Neural progenitor cell (in vitro differentiated cells): ENCODE data around the gene WDR36. TPM values are rescaled to one million over a fixed set of nuclear protein-coding genes. Genes with fewer than 3 reads are reported as not detected.

Source experiments
- DNase-seq: peaks from one replicate; pipeline ENCODE4 v3.0.0-alpha.2; 2016; ENCODE audit warnings: low spot score
- H2AFZ ChIP-seq: fragments of 200-600 bp; sonication (generic); replicated peaks from 2 replicates; pipeline ENCODE4 v1.6.1; 2016; ENCODE audit warnings: antibody characterized with exemption
- H3F3A ChIP-seq: fragments of 200-600 bp; sonication (generic); 2 replicates; pipeline ENCODE4 v1.6.1; 2016; ENCODE audit warnings: antibody characterized with exemption, low read depth
- H3K27ac ChIP-seq: fragments of 200-600 bp; sonication (generic); 2 replicates; pipeline ENCODE4 v1.5.1; 2016; ENCODE audit warnings: mild to moderate bottlenecking
- H3K27me3 ChIP-seq: fragments of 200-600 bp; sonication (generic); 2 replicates; pipeline ENCODE4 v1.6.1; 2016; ENCODE audit warnings: mild to moderate bottlenecking, moderate library complexity
- H3K36me3 ChIP-seq: fragments of 200-600 bp; sonication (generic); 2 replicates; pipeline ENCODE4 v1.5.1; 2016
- H3K4me1 ChIP-seq: fragments of 200-600 bp; sonication (generic); 2 replicates; pipeline ENCODE4 v1.6.1; 2016; ENCODE audit warnings: mixed run types
- H3K4me2 ChIP-seq: fragments of 200-600 bp; sonication (generic); 2 replicates; pipeline ENCODE4 v1.6.1; 2016
- H3K4me3 ChIP-seq: fragments of 200-600 bp; sonication (generic); 2 replicates; pipeline ENCODE4 v1.5.1; 2016
- H3K79me2 ChIP-seq: fragments of 200-600 bp; sonication (generic); 2 replicates; pipeline ENCODE4 v1.6.1; 2016; ENCODE audit warnings: low read depth
- H3K9ac ChIP-seq: fragments of 200-600 bp; sonication (generic); 2 replicates; pipeline ENCODE4 v1.6.1; 2016
- H3K9me3 ChIP-seq: fragments of 200-600 bp; sonication (generic); 2 replicates; pipeline ENCODE4 v1.5.1; 2016; ENCODE audit warnings: low read depth
- H4K20me1 ChIP-seq: fragments of 200-600 bp; sonication (generic); 2 replicates; pipeline ENCODE4 v1.6.1; 2016; ENCODE audit warnings: low read depth
- H3K27ac Mint-ChIP-seq: 3 replicates; pipeline ENCODE4 v1.8.0; 2021; ENCODE audit warnings: mixed read lengths
- H3K27me3 Mint-ChIP-seq: 2 replicates; pipeline ENCODE4 v1.8.0; 2022; ENCODE audit warnings: low read depth, mild to moderate bottlenecking, inconsistent platforms, moderate library complexity, mixed read lengths; ENCODE audit not compliant: insufficient read depth
- H3K36me3 Mint-ChIP-seq: 3 replicates; pipeline ENCODE4 v1.8.0; 2021; ENCODE audit warnings: mixed read lengths
- H3K4me1 Mint-ChIP-seq: 3 replicates; pipeline ENCODE4 v1.8.0; 2021; ENCODE audit warnings: mixed read lengths
- H3K4me3 Mint-ChIP-seq: 3 replicates; pipeline ENCODE4 v1.8.0; 2021; ENCODE audit warnings: mild to moderate bottlenecking, moderate library complexity, mixed read lengths
- H3K9me3 Mint-ChIP-seq: 3 replicates; pipeline ENCODE4 v1.8.0; 2020; ENCODE audit warnings: mixed read lengths
- EZH2 ChIP-seq: fragments of 200-600 bp; sonication (generic); IDR thresholded peaks from 2 replicates; pipeline ENCODE4 v1.6.1; 2017; ENCODE audit warnings: antibody characterized with exemption, mild to moderate bottlenecking, moderate library complexity
- EZH2phosphoT487 ChIP-seq: fragments of 200-600 bp; sonication (generic); IDR thresholded peaks from 2 replicates; pipeline ENCODE4 v1.6.1; 2017; ENCODE audit warnings: antibody characterized with exemption
- total RNA-seq: library from RNA; depleted of rRNA; stranded (reverse); fragments of >200 nt; gene quantifications from 2 replicates; pipeline ENCODE4 v1.2.3, GENCODE V29; 2015; ENCODE audit warnings: low replicate concordance
- TF ChIP-seq, protein P1 (sequence below): fragments of 200-600 bp; sonication (generic); IDR thresholded peaks from 2 replicates; pipeline ENCODE4 v1.5.1; 2017; ENCODE audit warnings: antibody characterized with exemption, mild to moderate bottlenecking

WDR36 gene
- total RNA-seq, 1 donor from 2014 or later, result 60.1 TPM

DNA sequence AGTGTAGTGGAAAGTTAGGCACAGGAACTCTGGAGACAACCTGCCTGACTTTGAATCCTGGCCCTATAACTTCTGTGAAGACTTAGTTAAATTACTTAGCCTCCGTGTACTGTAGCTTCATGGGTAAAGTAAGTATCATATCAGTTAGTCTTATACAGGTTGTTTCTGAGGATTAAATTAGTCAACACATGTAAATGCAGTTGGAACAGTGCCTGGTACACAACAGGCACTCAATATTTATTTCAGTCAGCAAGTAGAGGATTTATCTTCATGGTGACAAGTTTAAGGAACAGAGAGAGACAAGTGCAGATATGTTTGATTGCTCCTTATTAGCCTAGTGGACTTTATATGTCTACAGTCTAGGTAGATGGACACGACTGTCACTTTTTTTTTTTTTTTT, 17.9 kb upstream of the WDR36 start:
- no peak for DNase-seq
- Histone ChIP-seq H4K20me1 (peaks cover 13% of the 10 kb centered on the region), H3K36me3 (no peaks in the 10 kb centered on the region), H3K4me2 (no peak overlapping the region), H3K4me3 (no peak overlapping the region), H3K9ac (no peak overlapping the region), H3K27me3 (peaks cover 76% of the 10 kb centered on the region), H3K27ac (no peak overlapping the region), H3K4me1 (no peaks in the 10 kb centered on the region), H3F3A (peaks cover 4% of the 10 kb centered on the region), H3K79me2 (no peaks in the 10 kb centered on the region), H3K9me3 (no peaks in the 10 kb centered on the region), H2AFZ (no peak overlapping the region)
- TF ChIP-seq, protein P1, sequence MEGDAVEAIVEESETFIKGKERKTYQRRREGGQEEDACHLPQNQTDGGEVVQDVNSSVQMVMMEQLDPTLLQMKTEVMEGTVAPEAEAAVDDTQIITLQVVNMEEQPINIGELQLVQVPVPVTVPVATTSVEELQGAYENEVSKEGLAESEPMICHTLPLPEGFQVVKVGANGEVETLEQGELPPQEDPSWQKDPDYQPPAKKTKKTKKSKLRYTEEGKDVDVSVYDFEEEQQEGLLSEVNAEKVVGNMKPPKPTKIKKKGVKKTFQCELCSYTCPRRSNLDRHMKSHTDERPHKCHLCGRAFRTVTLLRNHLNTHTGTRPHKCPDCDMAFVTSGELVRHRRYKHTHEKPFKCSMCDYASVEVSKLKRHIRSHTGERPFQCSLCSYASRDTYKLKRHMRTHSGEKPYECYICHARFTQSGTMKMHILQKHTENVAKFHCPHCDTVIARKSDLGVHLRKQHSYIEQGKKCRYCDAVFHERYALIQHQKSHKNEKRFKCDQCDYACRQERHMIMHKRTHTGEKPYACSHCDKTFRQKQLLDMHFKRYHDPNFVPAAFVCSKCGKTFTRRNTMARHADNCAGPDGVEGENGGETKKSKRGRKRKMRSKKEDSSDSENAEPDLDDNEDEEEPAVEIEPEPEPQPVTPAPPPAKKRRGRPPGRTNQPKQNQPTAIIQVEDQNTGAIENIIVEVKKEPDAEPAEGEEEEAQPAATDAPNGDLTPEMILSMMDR, result no peak
- H3K4me3 Mint-ChIP-seq, result peak overlapping the region; percentile 91
- H3K27ac Mint-ChIP-seq, result no peak overlapping the region
- peaks cover 10% of the 10 kb centered on the region for H3K4me1 Mint-ChIP-seq
- no peaks in the 10 kb centered on the region for H3K9me3 Mint-ChIP-seq
- H3K27me3 Mint-ChIP-seq, result peaks cover 42% of the 10 kb centered on the region
- H3K36me3 Mint-ChIP-seq, result no peaks in the 10 kb centered on the region

DNA sequence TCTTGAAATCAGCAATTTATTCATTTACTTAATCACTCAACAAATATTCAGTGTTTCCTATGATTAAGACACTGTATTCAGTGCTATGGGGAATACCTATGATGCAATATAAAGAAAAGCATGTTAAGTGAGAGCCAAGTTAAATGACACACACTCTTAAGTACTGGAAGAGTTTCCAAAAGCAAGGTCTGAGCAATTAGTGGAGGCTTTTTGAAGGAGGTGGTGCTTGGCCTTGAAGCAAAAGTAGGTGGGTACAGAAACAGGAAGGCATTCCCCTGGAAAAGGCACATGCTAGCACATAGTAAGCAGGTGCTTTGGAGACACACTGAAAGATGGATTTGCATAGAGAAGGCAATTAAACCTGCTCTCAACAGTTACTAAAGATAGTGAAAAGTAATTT, 16.6 kb upstream of the WDR36 start:
- H3K4me2 ChIP-seq, result no peak overlapping the region
- Mint-ChIP-seq H3K27ac (no peak overlapping the region), H3K4me3 (no peak overlapping the region), H3K36me3 (no peaks in the 10 kb centered on the region), H3K27me3 (peaks cover 30% of the 10 kb centered on the region), H3K9me3 (no peaks in the 10 kb centered on the region), H3K4me1 (peaks cover 10% of the 10 kb centered on the region)
- peaks cover 71% of the 10 kb centered on the region for H3K27me3 ChIP-seq
- H4K20me1 ChIP-seq, result peaks cover 13% of the 10 kb centered on the region
- peaks cover 4% of the 10 kb centered on the region for H3F3A ChIP-seq
- TF ChIP-seq, protein P1, result no peak
- TF ChIP-seq EZH2 (no peak), EZH2phosphoT487 (no peak)
- no peaks in the 10 kb centered on the region for H3K9me3 ChIP-seq
- H2AFZ ChIP-seq, result no peak overlapping the region
- DNase-seq, result no peak
- no peaks in the 10 kb centered on the region for H3K79me2 ChIP-seq
- no peak overlapping the region for H3K27ac ChIP-seq
- no peak overlapping the region for H3K4me3 ChIP-seq
- H3K36me3 ChIP-seq, result no peaks in the 10 kb centered on the region
- H3K4me1 ChIP-seq, result no peaks in the 10 kb centered on the region
- no peak overlapping the region for H3K9ac ChIP-seq

DNA sequence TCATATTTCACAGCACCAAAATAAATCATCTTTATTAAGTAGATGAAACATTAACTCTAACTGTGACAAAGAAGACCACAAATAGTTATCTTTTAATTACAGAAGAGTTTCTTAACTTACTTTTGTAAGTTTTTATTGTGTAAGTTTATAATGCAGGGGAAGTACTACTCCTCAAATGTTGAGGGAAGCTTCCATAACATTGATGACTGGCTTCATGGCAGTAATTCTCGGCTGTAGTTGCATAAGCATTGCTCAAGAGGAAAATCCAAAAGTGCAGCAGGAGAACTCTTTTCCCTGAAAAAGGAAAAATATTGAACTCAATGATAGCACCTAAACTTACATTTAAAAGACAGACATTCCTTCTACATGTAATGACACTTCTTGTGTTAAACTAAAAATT, 16.1 kb upstream of the WDR36 start:
- H3K4me1 Mint-ChIP-seq, result peaks cover 6% of the 10 kb centered on the region
- H3K79me2 ChIP-seq, result no peaks in the 10 kb centered on the region
- H3K4me3 Mint-ChIP-seq, result no peak overlapping the region
- H3K9me3 ChIP-seq, result no peaks in the 10 kb centered on the region
- no peaks in the 10 kb centered on the region for H3K36me3 Mint-ChIP-seq
- TF ChIP-seq EZH2phosphoT487, result no peak
- TF ChIP-seq, protein P1, result no peak
- TF ChIP-seq EZH2, result no peak
- H2AFZ ChIP-seq, result no peak overlapping the region
- H3K4me3 ChIP-seq, result no peak overlapping the region
- no peak overlapping the region for H3K9ac ChIP-seq
- H3K36me3 ChIP-seq, result no peaks in the 10 kb centered on the region
- peaks cover 4% of the 10 kb centered on the region for H3F3A ChIP-seq
- H3K4me2 ChIP-seq, result no peak overlapping the region
- H3K27me3 Mint-ChIP-seq, result peaks cover 28% of the 10 kb centered on the region
- H3K27ac Mint-ChIP-seq, result no peak overlapping the region
- H3K27ac ChIP-seq, result no peak overlapping the region
- peaks cover 13% of the 10 kb centered on the region for H4K20me1 ChIP-seq
- no peak for DNase-seq
- H3K4me1 ChIP-seq, result no peaks in the 10 kb centered on the region
- H3K27me3 ChIP-seq, result peaks cover 65% of the 10 kb centered on the region
- no peaks in the 10 kb centered on the region for H3K9me3 Mint-ChIP-seq

DNA sequence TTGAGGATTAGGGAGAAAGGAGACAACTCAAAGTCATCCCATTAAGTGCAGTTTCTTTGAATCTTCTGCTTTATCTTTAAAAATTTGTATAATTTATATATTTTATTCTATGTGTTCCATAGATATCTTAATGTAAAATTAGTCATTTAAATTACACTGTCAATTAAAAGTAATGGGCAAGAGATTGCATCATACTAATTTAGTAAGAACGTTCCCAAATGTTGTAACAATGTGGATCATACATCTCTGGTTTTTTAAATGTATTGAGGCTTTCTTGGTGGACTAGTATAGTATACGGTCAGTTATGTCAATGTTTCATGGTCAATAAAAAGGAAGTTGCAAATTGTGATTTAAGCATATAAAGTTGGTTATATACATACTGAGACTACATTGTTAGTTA, 14.5 kb upstream of the WDR36 start:
- Mint-ChIP-seq H3K27me3 (peaks cover 18% of the 10 kb centered on the region), H3K4me3 (no peak overlapping the region), H3K36me3 (no peaks in the 10 kb centered on the region), H3K9me3 (no peaks in the 10 kb centered on the region), H3K27ac (no peak overlapping the region), H3K4me1 (peaks cover 4% of the 10 kb centered on the region)
- Histone ChIP-seq H3K79me2 (no peaks in the 10 kb centered on the region), H4K20me1 (peaks cover 2% of the 10 kb centered on the region), H3K9ac (no peak overlapping the region), H3K27ac (no peak overlapping the region), H3K4me3 (no peak overlapping the region), H3K27me3 (peaks cover 49% of the 10 kb centered on the region), H3F3A (no peaks in the 10 kb centered on the region), H3K36me3 (no peaks in the 10 kb centered on the region), H3K4me1 (no peaks in the 10 kb centered on the region), H3K9me3 (no peaks in the 10 kb centered on the region), H2AFZ (no peak overlapping the region), H3K4me2 (no peak overlapping the region)
- TF ChIP-seq, protein P1, result no peak
- no peak for TF ChIP-seq EZH2phosphoT487
- no peak for TF ChIP-seq EZH2
- no peak for DNase-seq
